OCI-LY1 (cell line): ENCODE measurements around the gene IL17RD.

ENCODE experiments used
- H2AFZ ChIP-seq: fragments of 200-600 bp; sonication (generic), shearing (Covaris generic); 2 replicates; pipeline ENCODE4 v1.6.0; 2014; ENCODE audit warnings: antibody characterized with exemption, mild to moderate bottlenecking, low read length
- H3F3A ChIP-seq: fragments of 200-600 bp; sonication (generic), shearing (Covaris generic); 2 replicates; pipeline ENCODE4 v1.6.0; 2014; ENCODE audit warnings: mild to moderate bottlenecking, antibody characterized with exemption, low read length, moderate library complexity; ENCODE audit not compliant: insufficient read depth
- H3K27ac ChIP-seq: fragments of 200-600 bp; sonication (generic); 2 replicates; pipeline ENCODE4 v1.5.1; 2014; ENCODE audit warnings: low read length, mixed run types, mild to moderate bottlenecking, low read depth; ENCODE audit not compliant: poor library complexity, severe bottlenecking
- H3K27me3 ChIP-seq: fragments of 200-600 bp; sonication (generic); 2 replicates; pipeline ENCODE4 v1.6.0; 2014; ENCODE audit warnings: antibody characterized with exemption, mild to moderate bottlenecking, low read length, moderate library complexity; ENCODE audit not compliant: insufficient read depth
- H3K36me3 ChIP-seq: fragments of 200-600 bp; sonication (generic); 2 replicates; pipeline ENCODE4 v1.6.1; 2014; ENCODE audit warnings: mild to moderate bottlenecking, antibody characterized with exemption, low read length, moderate library complexity, mixed read lengths; ENCODE audit not compliant: insufficient read depth
- H3K4me1 ChIP-seq: fragments of 200-600 bp; sonication (generic); 2 replicates; pipeline ENCODE4 v1.5.1; 2014; ENCODE audit warnings: mild to moderate bottlenecking, low read length, moderate library complexity; ENCODE audit not compliant: insufficient read depth, severe bottlenecking
- H3K4me2 ChIP-seq: fragments of 200-600 bp; sonication (generic), shearing (Covaris generic); 2 replicates; pipeline ENCODE4 v1.6.1; 2014; ENCODE audit warnings: low read length
- H3K4me3 ChIP-seq: fragments of 200-600 bp; sonication (generic); 2 replicates; pipeline ENCODE4 v1.5.1; 2014; ENCODE audit warnings: low read length, low read depth, mild to moderate bottlenecking, mixed read lengths; ENCODE audit not compliant: poor library complexity, severe bottlenecking
- H3K79me2 ChIP-seq: fragments of 200-600 bp; shearing (Covaris generic); 2 replicates; pipeline ENCODE4 v1.6.1; 2016; ENCODE audit warnings: mixed run types, low read length, mixed read lengths; ENCODE audit not compliant: insufficient read depth
- H3K9ac ChIP-seq: fragments of 200-600 bp; sonication (generic), shearing (Covaris generic); 2 replicates; pipeline ENCODE4 v1.6.1; 2014; ENCODE audit warnings: mild to moderate bottlenecking, low read length, mixed read lengths
- H3K9me2 ChIP-seq: fragments of 200-600 bp; sonication (generic), shearing (Covaris generic); 2 replicates; pipeline ENCODE4 v1.6.1; 2014; ENCODE audit warnings: low read depth, mild to moderate bottlenecking, low read length, mixed read lengths
- H3K9me3 ChIP-seq: fragments of 200-600 bp; shearing (Covaris generic); 2 replicates; pipeline ENCODE4 v1.6.1; 2014; ENCODE audit warnings: low read length, mixed read lengths
- H4K20me1 ChIP-seq: fragments of 200-600 bp; sonication (generic), shearing (Covaris generic); 2 replicates; pipeline ENCODE4 v1.6.0; 2016; ENCODE audit warnings: mild to moderate bottlenecking, low read length; ENCODE audit not compliant: insufficient read depth
- CTCF ChIP-seq: fragments of 200-600 bp; sonication (generic), shearing (Covaris generic); IDR thresholded peaks from 2 replicates; pipeline ENCODE4 v1.5.1; 2017; ENCODE audit warnings: mild to moderate bottlenecking, antibody characterized with exemption, low read length, moderate library complexity, mixed read lengths
- EZH2 ChIP-seq: fragments of 200-600 bp; sonication (generic), shearing (Covaris generic); IDR thresholded peaks from 2 replicates; pipeline ENCODE4 v1.8.0; 2017; ENCODE audit warnings: borderline replicate concordance, mixed run types, mild to moderate bottlenecking, antibody characterized with exemption, low read length, moderate library complexity, mixed read lengths

Gene IL17RD

GRCh38 chr3:57078344-57078634 lies 86.9 kb downstream of the IL17RD start:
- H3K9ac ChIP-seq = peak overlapping the region; percentile 70
- H3K4me2 ChIP-seq = peak overlapping the region; percentile 77
- peak overlapping the region; percentile 33 for H3K27ac ChIP-seq
- TF ChIP-seq CTCF (no peak), EZH2 (no peak)
- H3F3A ChIP-seq = no peaks in the 10 kb centered on the region
- no peak overlapping the region for H2AFZ ChIP-seq
- no peaks in the 10 kb centered on the region for H3K9me3 ChIP-seq
- H3K4me3 ChIP-seq = peak overlapping the region; percentile 77
- H3K9me2 ChIP-seq = no peaks in the 10 kb centered on the region
- H3K4me1 ChIP-seq = peaks cover 29% of the 10 kb centered on the region
- no peaks in the 10 kb centered on the region for H3K36me3 ChIP-seq
- H3K79me2 ChIP-seq = no peaks in the 10 kb centered on the region
- H4K20me1 ChIP-seq = no peaks in the 10 kb centered on the region
- no peaks in the 10 kb centered on the region for H3K27me3 ChIP-seq

GRCh38 chr3:57077630-57078343 lies 87.4 kb downstream of the IL17RD start:
- H3F3A ChIP-seq = no peaks in the 10 kb centered on the region
- H3K9me3 ChIP-seq = no peaks in the 10 kb centered on the region
- H2AFZ ChIP-seq = no peak overlapping the region
- TF ChIP-seq CTCF = no peak
- no peak for TF ChIP-seq EZH2
- H3K79me2 ChIP-seq = no peaks in the 10 kb centered on the region
- H4K20me1 ChIP-seq = no peaks in the 10 kb centered on the region
- peak overlapping the region; percentile 33 for H3K27ac ChIP-seq
- H3K36me3 ChIP-seq = no peaks in the 10 kb centered on the region
- no peaks in the 10 kb centered on the region for H3K27me3 ChIP-seq
- H3K4me1 ChIP-seq = peaks cover 29% of the 10 kb centered on the region
- peak overlapping the region; percentile 70 for H3K9ac ChIP-seq
- no peaks in the 10 kb centered on the region for H3K9me2 ChIP-seq
- peak overlapping the region; percentile 77 for H3K4me3 ChIP-seq
- H3K4me2 ChIP-seq = peak overlapping the region; percentile 77

GRCh38 chr3:57076422-57076951 lies 88.7 kb downstream of the IL17RD start:
- Histone ChIP-seq H3K27me3 (no peaks in the 10 kb centered on the region), H3F3A (no peaks in the 10 kb centered on the region), H3K79me2 (no peaks in the 10 kb centered on the region), H2AFZ (no peak overlapping the region), H3K9me2 (no peaks in the 10 kb centered on the region), H3K9ac (no peak overlapping the region), H3K27ac (no peak overlapping the region), H3K4me2 (no peak overlapping the region; the same call in 1 of the 2 replicates), H4K20me1 (no peaks in the 10 kb centered on the region), H3K36me3 (no peaks in the 10 kb centered on the region), H3K9me3 (no peaks in the 10 kb centered on the region), H3K4me1 (peaks cover 29% of the 10 kb centered on the region), H3K4me3 (no peak overlapping the region)
- TF ChIP-seq CTCF = no peak
- no peak for TF ChIP-seq EZH2
